K562 treated with DMSO at 1 percent for 4 hours (cell line): ENCODE measurements around the gene AAMP. TPM values are rescaled to one million over a fixed set of nuclear protein-coding genes. Genes with fewer than 3 reads are reported as not detected.

ENCODE experiments used
- total RNA-seq: library from RNA; unstranded; fragments of 300-600 nt; gene quantifications from 2 replicates; pipeline ENCODE4 v1.2.3, GENCODE V29; 2022; ENCODE audit not compliant: insufficient read depth

The AAMP gene
- 76.3 and 90.0 TPM in 2 replicates for total RNA-seq

DNA sequence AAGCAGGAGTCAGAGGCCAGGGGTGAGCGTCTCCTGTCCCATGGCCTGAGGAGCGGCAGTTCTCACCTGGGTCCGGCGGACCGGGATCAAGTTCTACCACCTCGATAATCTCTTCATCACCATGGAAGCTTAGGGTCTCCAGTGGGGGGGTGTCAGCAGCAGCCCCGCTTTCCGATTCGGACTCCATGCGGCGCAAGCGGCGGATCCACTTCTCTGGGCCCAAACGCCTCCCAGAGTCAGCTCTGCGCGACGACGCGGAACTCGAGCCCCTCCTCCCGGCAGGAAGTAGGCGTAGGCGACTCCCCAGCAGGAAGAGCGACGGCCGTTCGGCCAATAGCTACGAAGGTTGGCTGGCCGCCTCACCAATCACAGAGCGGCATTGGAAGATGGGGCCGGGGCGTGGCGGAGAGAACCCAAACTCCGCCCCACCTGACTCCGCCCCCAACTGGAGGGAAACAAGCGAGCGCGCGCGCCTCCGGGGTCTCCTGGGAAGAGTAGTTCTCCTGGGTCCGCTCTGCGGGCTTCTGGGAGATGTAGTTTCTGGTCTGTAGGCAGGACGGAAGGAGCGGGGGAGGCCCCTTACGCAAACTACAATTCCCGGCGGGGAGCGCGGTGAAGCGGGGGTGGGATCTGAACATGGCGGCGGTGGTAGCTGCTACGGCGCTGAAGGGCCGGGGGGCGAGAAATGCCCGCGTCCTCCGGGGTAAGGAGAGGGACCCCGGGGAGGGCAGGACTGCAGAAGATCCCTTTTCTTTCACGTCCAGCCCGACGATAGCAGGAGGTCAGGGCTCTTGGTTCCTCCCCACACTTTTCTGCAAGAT lies at the start of gene AAMP, which contains the start of gene PNKD:
AAMP (minus strand) TSS at position 238 of the 821 bp plus-strand sequence; CDS start at position 187, 51 bp downstream.
PNKD (plus strand) TSS at position 620 of the 821 bp plus-strand sequence; CDS start at position 637, 17 bp downstream.

GRCh38 chr2:218292048-218293014 lies 22.4 kb upstream of the AAMP start, which contains the start of gene TMBIM1:
TMBIM1 (minus strand) TSS chr2:218292503; CDS start chr2:218282141, 10,362 bp downstream.

GRCh38 chr2:218260742-218261422 lies 9.1 kb downstream of the AAMP start, which contains the start of gene GPBAR1:
GPBAR1 (plus strand) TSS chr2:218261015; CDS start chr2:218262725, 1,710 bp downstream.

DNA sequence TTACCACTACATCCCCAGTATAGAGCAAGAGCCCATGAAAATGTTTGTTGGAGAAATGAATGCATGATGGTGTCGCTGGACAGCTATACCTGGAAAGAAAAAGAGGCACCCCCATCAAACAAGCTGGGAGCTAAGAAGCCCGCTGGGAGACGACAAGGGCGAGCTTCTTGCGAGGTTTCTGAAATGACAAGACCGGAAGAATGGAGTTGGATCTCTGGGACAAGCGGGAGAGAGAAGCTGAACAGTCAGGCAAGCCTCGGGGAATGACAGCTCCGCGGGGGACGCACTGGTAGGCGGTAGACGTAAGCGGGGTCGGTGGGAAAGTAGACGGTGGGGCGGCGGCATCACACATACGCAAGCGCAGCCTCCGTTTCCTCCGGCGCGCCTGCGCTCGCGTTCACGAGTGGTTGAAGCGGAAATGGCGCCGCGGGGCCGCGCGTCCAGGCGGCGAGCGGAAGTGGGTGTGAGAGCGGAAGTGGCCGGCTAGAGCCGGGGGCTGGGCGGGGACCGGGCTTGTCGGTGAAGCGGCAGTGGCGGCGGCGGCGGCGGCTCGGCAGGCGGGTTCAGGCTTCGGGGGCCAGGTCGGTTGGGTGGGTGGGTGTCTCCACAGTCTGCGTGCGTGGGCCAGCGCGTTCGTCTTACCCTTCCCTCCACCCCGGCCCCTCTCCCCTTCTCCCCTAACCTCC lies 53.1 kb downstream of the AAMP start, which contains the start of gene ARPC2:
ARPC2 (plus strand) TSS at position 516 of the 686 bp plus-strand sequence. CDS start 282 bp downstream, outside the sequence.

Other genes starting within 250 kb of the AAMP start
- gene RUFY4, start 200.9 kb downstream of the AAMP start, total RNA-seq = not detected in 2 replicates
- not detected in 2 replicates for gene CXCR2, start 144.1 kb downstream of the AAMP start, total RNA-seq
- not detected in 2 replicates for gene CXCR1, start 103.2 kb downstream of the AAMP start, total RNA-seq
- 128 and 130 TPM in 2 replicates for gene ARPC2, start 52.9 kb downstream of the AAMP start, total RNA-seq
- not detected in 2 replicates for gene GPBAR1, start 9.1 kb downstream of the AAMP start, total RNA-seq
- gene PNKD, start 382 bp upstream of the AAMP start, total RNA-seq = 31.6 and 50.6 TPM in 2 replicates
- 67.5 and 81.0 TPM in 2 replicates for gene TMBIM1, start 22.4 kb upstream of the AAMP start, total RNA-seq
- gene CATIP, start 86.7 kb upstream of the AAMP start, total RNA-seq = not detected in 2 replicates
- 0.53 and 0.71 TPM in 2 replicates for gene SLC11A1, start 112.1 kb upstream of the AAMP start, total RNA-seq
- gene CTDSP1, start 129.7 kb upstream of the AAMP start, total RNA-seq = 43.3 and 47.3 TPM in 2 replicates
- gene VIL1, start 149.0 kb upstream of the AAMP start, total RNA-seq = 0.88 and 1.4 TPM in 2 replicates